ENCODE data around the gene CCDC107.

Gene CCDC107

GRCh38 chr9:35702696-35703095 is 44.6 kb downstream of the CCDC107 start:
- no peak for DNase-seq (ENCODE audit: low spot score)

- no peak for DNase-seq (ENCODE audit: low spot score)
Measured at GRCh38 chr9:35703906-35704672, 46.0 kb downstream of the CCDC107 start.

DNA sequence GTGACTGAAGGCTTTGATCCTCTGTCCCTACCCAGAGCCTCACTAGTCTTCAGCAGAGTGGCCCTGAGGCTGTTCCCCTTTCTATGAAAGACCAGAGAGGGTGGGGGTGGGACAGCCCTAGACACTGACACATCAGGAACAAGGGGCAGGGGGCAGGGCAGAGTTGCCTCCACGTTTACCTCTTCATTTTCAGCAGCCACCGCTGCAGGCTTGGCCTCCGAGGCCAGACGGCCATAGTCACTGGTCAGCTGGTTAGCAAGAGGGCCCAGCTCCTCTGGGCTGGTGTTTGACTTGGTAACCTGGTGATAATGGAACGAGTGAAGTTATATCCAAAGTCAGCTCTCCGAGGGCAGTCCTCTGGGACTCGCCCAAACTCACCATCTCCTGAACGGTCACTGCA is 47.3 kb downstream of the CCDC107 start:
- DNase-seq (ENCODE audit: low spot score) = no peak

GRCh38 chr9:35705836-35706430 is 47.8 kb downstream of the CCDC107 start:
- no peak for DNase-seq (ENCODE audit: low spot score)

DNA sequence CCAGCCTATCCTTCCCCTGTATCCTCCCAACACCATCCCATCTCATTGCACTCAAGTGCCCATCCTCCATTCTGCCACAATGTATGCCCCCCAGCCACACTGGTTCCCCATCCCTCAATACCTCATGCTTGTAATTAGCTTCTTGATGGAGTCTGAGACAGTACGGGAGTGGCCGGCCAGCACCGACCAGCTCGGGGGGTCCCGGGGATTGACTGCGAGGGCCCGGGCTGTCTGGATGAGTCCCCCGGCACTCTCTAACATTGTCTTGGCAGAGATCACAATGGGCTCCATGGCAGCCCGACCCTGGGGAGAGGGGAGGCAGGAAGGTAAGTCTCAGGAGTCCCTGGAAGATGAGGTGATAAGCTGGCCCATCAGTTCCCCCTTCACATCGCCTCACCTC is 48.9 kb downstream of the CCDC107 start:
- no peak for DNase-seq (ENCODE audit: low spot score)

DNA sequence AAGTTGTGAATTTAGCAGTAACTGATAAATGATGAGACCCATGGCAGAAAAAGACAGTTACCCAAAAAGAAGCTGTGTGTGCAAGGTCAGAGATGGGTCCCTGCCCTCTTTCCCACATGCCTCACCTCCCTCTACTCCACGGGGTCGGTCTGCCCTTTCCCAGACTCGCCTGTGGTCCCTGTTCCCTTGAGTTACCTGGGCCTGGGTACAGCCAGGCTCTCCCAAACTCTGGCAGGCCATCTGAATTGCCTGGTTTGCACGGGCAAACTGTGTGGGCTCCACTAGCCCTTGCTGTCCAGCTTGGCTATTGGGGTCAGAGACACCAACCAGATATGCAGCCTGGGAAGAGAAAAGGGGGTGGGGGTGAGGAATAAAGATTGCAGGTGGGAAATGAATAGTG is 50.1 kb downstream of the CCDC107 start:
- DNase-seq (ENCODE audit: low spot score) = no peak

DNA sequence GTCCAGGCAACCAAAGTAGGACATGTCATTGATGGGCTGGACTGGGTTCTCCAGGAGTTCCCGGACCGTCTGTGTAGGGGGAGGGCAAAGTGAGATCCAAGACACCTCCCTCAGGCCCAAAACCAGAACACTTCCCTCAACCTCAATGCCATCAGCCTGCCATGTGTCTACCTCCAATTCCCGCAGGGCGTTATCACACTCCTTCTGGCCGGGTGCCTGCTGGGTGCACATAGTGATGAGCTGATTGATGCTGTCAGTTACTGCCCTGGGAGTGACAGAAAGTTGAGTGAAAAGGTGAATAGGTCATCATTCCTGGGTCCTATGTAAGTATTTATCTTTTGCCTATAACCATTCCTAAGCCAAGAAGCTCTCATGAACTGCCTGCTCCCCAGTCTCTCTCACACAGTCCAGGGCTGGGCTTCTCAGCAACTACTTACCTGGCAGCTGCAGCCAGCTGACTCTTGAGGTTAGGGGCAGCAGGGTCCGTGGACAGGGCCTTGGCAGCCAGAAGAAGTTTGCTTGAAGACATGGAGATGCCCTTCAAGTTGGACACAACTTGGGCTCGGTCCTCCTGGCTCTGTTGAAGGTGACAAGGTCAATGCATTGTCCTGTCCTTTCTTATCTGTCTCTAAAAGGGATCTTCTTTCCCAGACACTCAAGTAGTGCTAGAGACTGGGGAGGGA is 52.9 kb downstream of the CCDC107 start:
- DNase-seq (ENCODE audit: low spot score) = no peak

Measured in kidney capillary endothelial cell (primary cell).